Measurements from ENCODE around the gene DDX59.

The DDX59 gene

GRCh38 chr1:200668514-200669313, 993 bp downstream of the DDX59 start:
- Histone ChIP-seq H3K27me3 (ENCODE audit: insufficient read depth, low read length) (no peaks in the 10 kb centered on the region), H3K27ac (ENCODE audit: low read length) (no peak overlapping the region), H3K4me3 (ENCODE audit: low read length) (peak overlapping the region; percentile 79), H3K36me3 (ENCODE audit: insufficient read depth, low read depth, low read length) (peaks cover 26% of the 10 kb centered on the region), H3K9ac (ENCODE audit: low read depth, low read length) (peak overlapping the region; percentile 93), H3K9me3 (ENCODE audit: insufficient read depth, low read depth, low read length) (no peaks in the 10 kb centered on the region), H3K4me1 (ENCODE audit: insufficient read depth, low read length) (peaks cover 19% of the 10 kb centered on the region)

DNA sequence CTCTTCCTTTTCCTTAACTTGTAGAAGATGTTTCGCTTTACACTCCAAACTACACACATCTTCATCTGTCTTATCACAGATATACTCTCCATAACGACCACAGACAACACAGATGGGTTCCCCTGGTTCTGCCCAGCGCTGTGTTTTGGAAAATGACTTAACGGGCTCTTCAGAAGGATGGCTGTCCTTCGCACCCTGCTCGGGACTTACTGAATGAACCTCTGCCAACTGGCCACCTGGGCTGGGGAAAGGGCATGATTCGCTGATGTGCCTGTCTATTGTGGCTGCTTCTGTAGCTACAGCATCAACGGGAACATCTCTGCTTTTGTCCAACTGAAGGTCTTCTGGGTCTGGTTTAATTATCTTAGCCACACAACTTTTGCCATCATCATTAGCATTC, 3.4 kb downstream of the DDX59 start:
- Histone ChIP-seq H3K36me3 (ENCODE audit: insufficient read depth, low read depth, low read length) (peaks cover 48% of the 10 kb centered on the region), H3K27me3 (ENCODE audit: insufficient read depth, low read length) (no peaks in the 10 kb centered on the region), H3K27ac (ENCODE audit: low read length) (peak overlapping the region; percentile 72), H3K4me3 (ENCODE audit: low read length) (peak overlapping the region; percentile 40; the same call in 1 of the 2 replicates), H3K9ac (ENCODE audit: low read depth, low read length) (peak overlapping the region; percentile 9; the same call in 1 of the 2 replicates), H3K4me1 (ENCODE audit: insufficient read depth, low read length) (peaks cover 19% of the 10 kb centered on the region), H3K9me3 (ENCODE audit: insufficient read depth, low read depth, low read length) (no peaks in the 10 kb centered on the region)

GRCh38 chr1:200665861-200666260, 3.8 kb downstream of the DDX59 start:
- H3K36me3 ChIP-seq (ENCODE audit: insufficient read depth, low read depth, low read length) = peaks cover 49% of the 10 kb centered on the region

GRCh38 chr1:200660719-200661118, 9.0 kb downstream of the DDX59 start:
- H3K27me3 ChIP-seq (ENCODE audit: insufficient read depth, low read length) = no peaks in the 10 kb centered on the region
- no peak overlapping the region for H3K4me3 ChIP-seq (ENCODE audit: low read length)
- no peak overlapping the region for H3K9ac ChIP-seq (ENCODE audit: low read depth, low read length)
- H3K27ac ChIP-seq (ENCODE audit: low read length) = no peak overlapping the region
- peaks cover 8% of the 10 kb centered on the region for H3K4me1 ChIP-seq (ENCODE audit: insufficient read depth, low read length)
- no peaks in the 10 kb centered on the region for H3K9me3 ChIP-seq (ENCODE audit: insufficient read depth, low read depth, low read length)
- H3K36me3 ChIP-seq (ENCODE audit: insufficient read depth, low read depth, low read length) = peaks cover 78% of the 10 kb centered on the region

More at GRCh38 chr1:200665861-200666260, 3.8 kb downstream of the DDX59 start:
- Histone ChIP-seq H3K27ac (ENCODE audit: low read length) (peak overlapping the region; percentile 72), H3K9me3 (ENCODE audit: insufficient read depth, low read depth, low read length) (no peaks in the 10 kb centered on the region), H3K4me1 (ENCODE audit: insufficient read depth, low read length) (peaks cover 19% of the 10 kb centered on the region), H3K4me3 (ENCODE audit: low read length) (peak overlapping the region; percentile 40; the same call in 1 of the 2 replicates), H3K27me3 (ENCODE audit: insufficient read depth, low read length) (no peaks in the 10 kb centered on the region), H3K9ac (ENCODE audit: low read depth, low read length) (peak overlapping the region; percentile 9; the same call in 1 of the 2 replicates)

DNA sequence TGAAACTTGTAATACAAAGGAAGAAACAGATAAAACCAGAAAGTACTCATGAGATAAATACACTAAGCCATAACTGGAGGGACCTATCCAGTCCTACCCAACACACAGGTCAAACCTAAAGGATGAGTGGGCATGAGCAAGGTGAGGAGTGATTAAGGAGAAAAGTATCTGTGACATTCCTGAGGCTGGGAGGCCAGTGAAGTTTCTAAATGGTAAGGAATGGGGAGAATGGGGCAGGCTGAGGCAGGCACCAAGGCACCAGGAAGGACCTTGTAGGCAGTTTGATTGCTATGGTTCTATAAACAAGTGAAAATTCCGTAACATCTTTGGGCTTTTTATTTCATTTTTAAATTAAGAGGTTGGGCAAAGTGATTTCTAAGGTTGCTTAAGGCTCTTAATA, 10.4 kb downstream of the DDX59 start:
- H3K27me3 ChIP-seq (ENCODE audit: insufficient read depth, low read length) = no peaks in the 10 kb centered on the region
- no peak overlapping the region for H3K9ac ChIP-seq (ENCODE audit: low read depth, low read length)
- peaks cover 79% of the 10 kb centered on the region for H3K36me3 ChIP-seq (ENCODE audit: insufficient read depth, low read depth, low read length)
- H3K9me3 ChIP-seq (ENCODE audit: insufficient read depth, low read depth, low read length) = no peaks in the 10 kb centered on the region
- no peak overlapping the region for H3K4me3 ChIP-seq (ENCODE audit: low read length)
- H3K4me1 ChIP-seq (ENCODE audit: insufficient read depth, low read length) = peaks cover 6% of the 10 kb centered on the region; the same call in 1 of the 2 replicates
- H3K27ac ChIP-seq (ENCODE audit: low read length) = no peak overlapping the region

- Histone ChIP-seq H3K9me3 (ENCODE audit: insufficient read depth, low read depth, low read length) (no peaks in the 10 kb centered on the region), H3K9ac (ENCODE audit: low read depth, low read length) (no peak overlapping the region), H3K36me3 (ENCODE audit: insufficient read depth, low read depth, low read length) (peaks cover 79% of the 10 kb centered on the region), H3K4me1 (ENCODE audit: insufficient read depth, low read length) (peaks cover 6% of the 10 kb centered on the region; the same call in 1 of the 2 replicates), H3K27ac (ENCODE audit: low read length) (no peak overlapping the region), H3K27me3 (ENCODE audit: insufficient read depth, low read length) (no peaks in the 10 kb centered on the region), H3K4me3 (ENCODE audit: low read length) (no peak overlapping the region)
Observed at GRCh38 chr1:200658037-200658818, 11.5 kb downstream of the DDX59 start.

GRCh38 chr1:200654660-200655059, 15.0 kb downstream of the DDX59 start:
- H3K27me3 ChIP-seq (ENCODE audit: insufficient read depth, low read length) = no peaks in the 10 kb centered on the region
- no peaks in the 10 kb centered on the region for H3K9me3 ChIP-seq (ENCODE audit: insufficient read depth, low read depth, low read length)
- peaks cover 3% of the 10 kb centered on the region; the same call in 1 of the 2 replicates for H3K4me1 ChIP-seq (ENCODE audit: insufficient read depth, low read length)
- H3K36me3 ChIP-seq (ENCODE audit: insufficient read depth, low read depth, low read length) = peaks cover 69% of the 10 kb centered on the region
- no peak overlapping the region for H3K27ac ChIP-seq (ENCODE audit: low read length)
- no peak overlapping the region for H3K9ac ChIP-seq (ENCODE audit: low read depth, low read length)
- no peak overlapping the region for H3K4me3 ChIP-seq (ENCODE audit: low read length)

- no peak overlapping the region for H3K9ac ChIP-seq (ENCODE audit: low read depth, low read length)
- no peak overlapping the region for H3K27ac ChIP-seq (ENCODE audit: low read length)
- no peaks in the 10 kb centered on the region for H3K27me3 ChIP-seq (ENCODE audit: insufficient read depth, low read length)
Observed at GRCh38 chr1:200653022-200653462, 16.7 kb downstream of the DDX59 start.

DNA sequence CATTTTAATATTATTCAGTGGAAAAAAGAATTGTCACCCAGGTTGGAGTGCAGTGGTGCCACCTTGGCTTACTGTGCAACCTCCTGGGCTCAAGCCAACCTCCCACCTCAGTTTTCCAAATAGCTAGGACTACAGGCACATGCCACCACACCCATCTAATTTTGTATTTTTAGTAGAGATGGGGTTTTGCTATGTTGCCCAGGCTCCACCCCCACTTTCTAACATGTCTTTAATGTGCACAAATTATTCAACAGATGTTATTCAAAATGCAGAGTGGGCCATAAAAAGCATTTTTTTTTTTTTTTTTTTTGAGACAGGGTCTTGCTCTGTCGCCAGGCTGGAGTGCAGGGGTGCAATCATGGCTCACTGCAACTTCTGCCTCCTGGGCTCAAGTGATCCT, 17.3 kb downstream of the DDX59 start:
- H3K36me3 ChIP-seq (ENCODE audit: insufficient read depth, low read depth, low read length) = peaks cover 64% of the 10 kb centered on the region
- H3K27ac ChIP-seq (ENCODE audit: low read length) = no peak overlapping the region
- no peaks in the 10 kb centered on the region; the same call in 1 of the 2 replicates for H3K4me1 ChIP-seq (ENCODE audit: insufficient read depth, low read length)
- H3K9ac ChIP-seq (ENCODE audit: low read depth, low read length) = no peak overlapping the region
- H3K9me3 ChIP-seq (ENCODE audit: insufficient read depth, low read depth, low read length) = no peaks in the 10 kb centered on the region
- no peaks in the 10 kb centered on the region for H3K27me3 ChIP-seq (ENCODE audit: insufficient read depth, low read length)
- no peak overlapping the region for H3K4me3 ChIP-seq (ENCODE audit: low read length)

More at GRCh38 chr1:200653022-200653462, 16.7 kb downstream of the DDX59 start:
- no peak overlapping the region for H3K4me3 ChIP-seq (ENCODE audit: low read length)
- no peaks in the 10 kb centered on the region; the same call in 1 of the 2 replicates for H3K4me1 ChIP-seq (ENCODE audit: insufficient read depth, low read length)
- no peaks in the 10 kb centered on the region for H3K9me3 ChIP-seq (ENCODE audit: insufficient read depth, low read depth, low read length)
- H3K36me3 ChIP-seq (ENCODE audit: insufficient read depth, low read depth, low read length) = peaks cover 66% of the 10 kb centered on the region

- H3K4me1 ChIP-seq (ENCODE audit: insufficient read depth, low read length) = no peaks in the 10 kb centered on the region
- H3K27me3 ChIP-seq (ENCODE audit: insufficient read depth, low read length) = no peaks in the 10 kb centered on the region
- H3K9me3 ChIP-seq (ENCODE audit: insufficient read depth, low read depth, low read length) = no peaks in the 10 kb centered on the region
- no peak overlapping the region for H3K4me3 ChIP-seq (ENCODE audit: low read length)
- H3K9ac ChIP-seq (ENCODE audit: low read depth, low read length) = no peak overlapping the region
- no peak overlapping the region for H3K27ac ChIP-seq (ENCODE audit: low read length)
- H3K36me3 ChIP-seq (ENCODE audit: insufficient read depth, low read depth, low read length) = peaks cover 36% of the 10 kb centered on the region
Observed at GRCh38 chr1:200646515-200646914, 23.2 kb downstream of the DDX59 start.

GRCh38 chr1:200644021-200644420, 25.7 kb downstream of the DDX59 start:
- H3K4me1 ChIP-seq (ENCODE audit: insufficient read depth, low read length) = no peaks in the 10 kb centered on the region
- H3K9me3 ChIP-seq (ENCODE audit: insufficient read depth, low read depth, low read length) = no peaks in the 10 kb centered on the region
- H3K27ac ChIP-seq (ENCODE audit: low read length) = no peak overlapping the region

More at GRCh38 chr1:200644021-200644420, 25.7 kb downstream of the DDX59 start:
- Histone ChIP-seq H3K4me3 (ENCODE audit: low read length) (no peak overlapping the region), H3K36me3 (ENCODE audit: insufficient read depth, low read depth, low read length) (peaks cover 26% of the 10 kb centered on the region), H3K27me3 (ENCODE audit: insufficient read depth, low read length) (no peaks in the 10 kb centered on the region), H3K9ac (ENCODE audit: low read depth, low read length) (no peak overlapping the region)
